CD8-positive, alpha-beta memory T cell (primary cell): Measurements from ENCODE around the gene LYAR. TPM values are rescaled to one million over a fixed set of nuclear protein-coding genes. Genes with fewer than 3 reads are reported as not detected.

Source experiments
- CTCF ChIA-PET: fragments of 350-600 bp; sonication (Branson Sonifier 250); formaldehyde crosslinking; loops from one replicate; lab custom pipeline; 2021; ENCODE audit warnings: antibody characterized with exemption; lab: Charles Lee
- POLR2A ChIA-PET: fragments of 350-600 bp; sonication (Branson Sonifier 250); formaldehyde crosslinking; loops from one replicate; lab custom pipeline; 2021; ENCODE audit warnings: antibody characterized with exemption; lab: Charles Lee
- DNase-seq, 5 donors: peaks; one replicate each; pipeline versions ENCODE4 v3.0.0 to v3.0.0-alpha.2; 2020 to 2022; ENCODE audit warnings: mixed read lengths in 1 of 5
- H3K27ac ChIP-seq: one replicate; pipeline ENCODE4 v1.7.0; 2013; ENCODE audit warnings: low read depth, mild to moderate bottlenecking, low read length, moderate library complexity
- H3K27me3 ChIP-seq: 2 replicates; pipeline ENCODE4 v1.7.0; 2013; ENCODE audit warnings: low read length, mild to moderate bottlenecking; ENCODE audit not compliant: insufficient read depth, poor library complexity, severe bottlenecking
- H3K36me3 ChIP-seq: 2 replicates; pipeline ENCODE4 v1.7.0; 2013; ENCODE audit warnings: mild to moderate bottlenecking, low read length, moderate library complexity; ENCODE audit not compliant: insufficient read depth
- H3K4me1 ChIP-seq: 2 replicates; pipeline ENCODE4 v1.7.0; 2013; ENCODE audit warnings: mild to moderate bottlenecking, low read length, moderate library complexity; ENCODE audit not compliant: insufficient read depth
- H3K4me3 ChIP-seq: 2 replicates; pipeline ENCODE4 v1.7.0; 2013; ENCODE audit warnings: mild to moderate bottlenecking, low read length
- H3K9me3 ChIP-seq: 2 replicates; pipeline ENCODE4 v1.7.0; 2013; ENCODE audit warnings: mild to moderate bottlenecking, low read length
- H3K27ac Mint-ChIP-seq, 8 donors: one replicate each; pipeline ENCODE4 v1.8.0; 2020 to 2021; ENCODE audit warnings: mixed read lengths in 8 of 8, mild to moderate bottlenecking in 6 of 8, inconsistent platforms in 3 of 8, moderate library complexity in 3 of 8
- H3K27me3 Mint-ChIP-seq, 2 donors: one replicate each; pipeline ENCODE4 v1.8.0; 2020 to 2021; ENCODE audit warnings: mixed read lengths in 2 of 2, mild to moderate bottlenecking in 1 of 2, moderate library complexity in 1 of 2
- H3K36me3 Mint-ChIP-seq, 3 donors: one replicate each; pipeline ENCODE4 v1.8.0; 2020 to 2021; ENCODE audit warnings: mixed read lengths in 3 of 3, inconsistent platforms in 1 of 3, mild to moderate bottlenecking in 1 of 3
- H3K4me1 Mint-ChIP-seq, 3 donors: one replicate each; pipeline ENCODE4 v1.8.0; 2020 to 2021; ENCODE audit warnings: mixed read lengths in 3 of 3, inconsistent platforms in 1 of 3, mild to moderate bottlenecking in 1 of 3
- H3K4me3 Mint-ChIP-seq, 7 donors: one replicate each; pipeline ENCODE4 v1.8.0; 2020 to 2021; ENCODE audit warnings: mixed read lengths in 7 of 7, mild to moderate bottlenecking in 6 of 7, moderate library complexity in 4 of 7, inconsistent platforms in 2 of 7
- H3K9me3 Mint-ChIP-seq, 5 donors: one replicate each; pipeline ENCODE4 v1.8.0; 2020 to 2022; ENCODE audit warnings: mixed read lengths in 5 of 5, mild to moderate bottlenecking in 3 of 5, moderate library complexity in 2 of 5, inconsistent platforms in 1 of 5
- polyA plus RNA-seq: library from polyadenylated mRNA; unstranded; fragments of 300-500 nt; fragmentation: Illumina TruSeq; gene quantifications from one replicate; pipeline ENCODE4 v1.2.3, GENCODE V29; 2021
- total RNA-seq, 2 experiments: library from RNA; stranded (reverse); gene quantifications; one replicate each; pipeline ENCODE4 v1.2.3, GENCODE V29; 2021

The LYAR gene
- total and polyA plus RNA-seq, 3 experiments from 2014 or later, result 95.8 to 187 (median 103) TPM

DNA sequence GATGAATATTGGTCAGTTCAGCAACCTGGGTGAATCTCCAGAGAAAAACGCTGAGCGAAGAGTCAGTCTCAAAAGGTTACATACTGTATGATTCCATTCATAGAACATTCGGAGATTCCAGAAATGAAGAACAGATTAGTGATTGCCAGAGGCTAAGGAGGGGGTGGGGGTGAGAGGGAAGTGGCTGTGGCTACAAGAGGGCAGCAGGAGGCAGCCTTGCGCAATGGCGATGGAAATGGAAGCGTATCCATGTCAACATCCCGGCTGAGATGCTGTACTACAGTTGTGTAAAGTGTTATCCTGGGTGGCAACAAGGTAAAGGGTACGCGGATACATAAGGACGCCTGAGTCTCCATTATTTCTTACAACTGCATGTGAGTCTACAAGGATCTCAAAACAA, 18.0 kb downstream of the LYAR start:
- H3K9me3 Mint-ChIP-seq, result no peaks in the 10 kb centered on the region
- peak overlapping the region in 3 of 7 donors; percentile 37 to 78 (median 48) for H3K4me3 Mint-ChIP-seq
- H3K27ac Mint-ChIP-seq, result peak overlapping the region; percentile 61 to 99 (median 96)
- Histone ChIP-seq H3K4me3 (no peak overlapping the region), H3K9me3 (no peaks in the 10 kb centered on the region), H3K27me3 (no peaks in the 10 kb centered on the region), H3K4me1 (peaks cover 21% of the 10 kb centered on the region), H3K36me3 (peaks cover 33% of the 10 kb centered on the region), H3K27ac (no peak overlapping the region)
- POLR2A ChIA-PET, result no interaction called here
- H3K4me1 Mint-ChIP-seq, result peaks cover 61 to 70% (median 68%) of the 10 kb centered on the region in 3 donors
- no peaks in the 10 kb centered on the region for H3K27me3 Mint-ChIP-seq
- CTCF ChIA-PET, result interaction anchor here (1.0 kb wide), 1 partner anchor 12 kb away, joined by 10 read pairs; no protein-coding TSS in a partner anchor
- no peak for DNase-seq
- H3K36me3 Mint-ChIP-seq, result peaks cover 27 to 86% (median 45%) of the 10 kb centered on the region in 3 donors

DNA sequence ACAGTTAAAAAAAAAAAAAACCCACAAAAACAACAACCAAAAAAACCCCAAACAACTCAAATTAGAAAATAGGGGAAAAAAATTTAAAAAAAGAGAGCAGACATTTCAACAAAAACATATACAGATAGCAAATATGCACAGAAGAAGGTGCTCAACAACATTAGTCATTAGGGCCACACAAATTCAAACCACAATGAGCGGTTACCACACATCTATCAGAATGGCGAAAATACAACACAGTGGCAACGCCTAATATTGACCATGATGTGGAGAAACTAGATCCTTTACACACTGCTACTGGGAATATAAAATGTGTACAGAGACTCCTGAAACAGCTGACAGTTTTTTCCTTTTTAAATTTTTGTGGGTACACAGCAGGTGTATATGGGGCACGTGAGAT, 19.4 kb downstream of the LYAR start:
- peaks cover 21% of the 10 kb centered on the region for H3K4me1 ChIP-seq
- peaks cover 75 to 84% (median 82%) of the 10 kb centered on the region in 3 donors for H3K4me1 Mint-ChIP-seq
- H3K9me3 Mint-ChIP-seq, result no peaks in the 10 kb centered on the region
- H3K27ac Mint-ChIP-seq, result peak overlapping the region; percentile 87 to 99 (median 97)
- H3K27me3 ChIP-seq, result no peaks in the 10 kb centered on the region
- no peaks in the 10 kb centered on the region for H3K27me3 Mint-ChIP-seq
- no peaks in the 10 kb centered on the region for H3K9me3 ChIP-seq
- H3K36me3 ChIP-seq, result peaks cover 33% of the 10 kb centered on the region
- CTCF ChIA-PET, result interaction anchor here (0.9 to 3.2 kb wide), 5 partner anchors 11 to 78 kb away, joined by 3 to 35 read pairs (median 4); partner anchors contain the start of gene TMEM128
- H3K36me3 Mint-ChIP-seq, result peaks cover 25 to 84% (median 49%) of the 10 kb centered on the region in 3 donors
- POLR2A ChIA-PET, result interaction anchor here (0.5 to 3.7 kb wide), 5 partner anchors 10 to 33 kb away, joined by 3 to 21 read pairs (median 3); partner anchors contain the start of genes LYAR, TMEM128 and ZBTB49
- DNase-seq, result peak in 1 of 5 donors; percentile 10
- peak overlapping the region; percentile 51 to 95 (median 83) for H3K4me3 Mint-ChIP-seq
- H3K4me3 ChIP-seq, result no peak overlapping the region
- H3K27ac ChIP-seq, result peak overlapping the region; percentile 100

DNA sequence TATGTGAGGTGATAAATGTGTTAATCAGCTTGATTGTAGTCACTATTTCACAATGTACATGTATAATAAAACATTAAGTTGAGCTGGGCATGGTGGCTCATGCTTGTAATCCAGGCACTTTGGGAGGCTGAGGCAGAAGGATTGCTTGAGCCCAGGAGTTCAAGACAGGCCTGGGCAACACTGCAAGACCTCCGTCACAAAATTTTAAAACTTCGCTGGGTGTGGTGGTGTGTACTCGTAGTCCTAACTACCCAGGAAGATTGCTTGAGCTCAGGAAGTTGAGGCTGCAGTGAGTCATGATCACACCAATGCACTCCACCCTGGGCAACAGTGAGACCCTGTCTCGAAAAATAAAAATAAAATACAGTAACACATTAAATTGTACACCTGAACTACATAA, 20.1 kb downstream of the LYAR start:
- peak overlapping the region; percentile 83 to 95 (median 88) for H3K4me3 Mint-ChIP-seq
- Histone ChIP-seq H3K27ac (peak overlapping the region; percentile 100), H3K9me3 (no peaks in the 10 kb centered on the region), H3K27me3 (no peaks in the 10 kb centered on the region), H3K4me1 (peaks cover 25% of the 10 kb centered on the region), H3K36me3 (peaks cover 31% of the 10 kb centered on the region), H3K4me3 (no peak overlapping the region)
- CTCF ChIA-PET, result interaction anchor here (0.9 to 3.2 kb wide), 6 partner anchors 10 to 79 kb away, joined by 3 to 35 read pairs (median 4); partner anchors contain the start of gene TMEM128
- H3K27ac Mint-ChIP-seq, result peak overlapping the region; percentile 87 to 99 (median 97)
- DNase-seq, result peak in 4 of 5 donors; percentile 9 to 80 (median 43)
- POLR2A ChIA-PET, result interaction anchor here (0.6 to 3.7 kb wide), 5 partner anchors 10 to 117 kb away, joined by 3 to 21 read pairs (median 3); partner anchors contain the start of genes LYAR, NSG1, TMEM128 and ZBTB49
- H3K27me3 Mint-ChIP-seq, result no peaks in the 10 kb centered on the region
- H3K9me3 Mint-ChIP-seq, result no peaks in the 10 kb centered on the region
- H3K4me1 Mint-ChIP-seq, result peaks cover 78 to 91% (median 87%) of the 10 kb centered on the region in 3 donors
- peaks cover 25 to 78% (median 51%) of the 10 kb centered on the region in 3 donors for H3K36me3 Mint-ChIP-seq

DNA sequence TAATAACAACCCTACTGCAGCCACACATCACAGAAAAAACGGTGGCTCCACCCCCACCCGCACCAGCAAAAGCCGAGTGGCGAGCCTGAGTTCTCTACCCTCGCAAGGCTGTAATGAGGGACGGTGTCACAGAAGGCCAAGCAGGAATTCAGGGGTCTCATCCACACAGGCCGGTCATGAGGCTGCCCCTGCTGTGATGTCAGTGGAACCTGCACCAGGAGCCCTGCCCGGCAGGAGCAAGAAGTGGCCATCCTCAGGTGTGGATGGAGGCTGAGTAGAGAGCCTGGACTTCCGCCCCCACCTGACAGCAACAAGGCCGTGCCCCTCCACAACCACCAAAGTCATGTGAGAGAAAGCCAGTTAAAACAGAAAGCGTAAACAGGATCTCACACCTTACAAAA, 20.6 kb downstream of the LYAR start:
- H3K27me3 ChIP-seq, result no peaks in the 10 kb centered on the region
- peak overlapping the region; percentile 100 for H3K27ac ChIP-seq
- H3K27ac Mint-ChIP-seq, result peak overlapping the region; percentile 87 to 99 (median 97)
- DNase-seq, result peak; percentile 38 to 84 (median 53)
- peak overlapping the region; percentile 83 to 95 (median 88) for H3K4me3 Mint-ChIP-seq
- no peaks in the 10 kb centered on the region for H3K9me3 Mint-ChIP-seq
- ChIA-PET CTCF (interaction anchor here (1.0 to 3.2 kb wide), 7 partner anchors 10 to 79 kb away, joined by 3 to 35 read pairs (median 6); partner anchors contain the start of genes LYAR, TMEM128 and ZBTB49), POLR2A (interaction anchor here (0.6 to 3.7 kb wide), 5 partner anchors 19 to 161 kb away, joined by 3 to 21 read pairs (median 4); partner anchors contain the start of genes LYAR, NSG1, TMEM128 and ZBTB49)
- H3K4me1 Mint-ChIP-seq, result peaks cover 75 to 90% (median 87%) of the 10 kb centered on the region in 3 donors
- no peaks in the 10 kb centered on the region for H3K9me3 ChIP-seq
- H3K36me3 ChIP-seq, result peaks cover 26% of the 10 kb centered on the region
- no peaks in the 10 kb centered on the region for H3K27me3 Mint-ChIP-seq
- peaks cover 20 to 73% (median 48%) of the 10 kb centered on the region in 3 donors for H3K36me3 Mint-ChIP-seq
- peaks cover 28% of the 10 kb centered on the region for H3K4me1 ChIP-seq
- H3K4me3 ChIP-seq, result peak overlapping the region; percentile 54

DNA sequence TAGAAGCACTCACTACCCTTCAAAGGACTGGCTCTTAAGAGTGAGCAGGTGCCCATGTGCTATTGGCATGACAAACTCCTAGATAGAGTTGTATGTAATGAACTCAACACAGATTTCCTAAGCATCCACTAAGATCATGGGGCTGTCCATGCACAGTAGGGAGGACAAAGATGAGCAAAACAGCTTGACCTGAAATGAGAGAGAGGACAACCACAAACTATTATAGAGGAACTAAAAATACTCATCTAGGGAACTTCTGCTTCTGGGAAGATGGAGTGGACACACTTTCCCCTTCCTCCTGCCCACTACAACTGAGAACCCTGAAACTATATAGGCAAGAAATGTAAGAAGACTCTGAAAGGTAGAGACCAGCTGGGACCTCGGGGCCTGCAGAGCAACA, 21.2 kb downstream of the LYAR start:
- Mint-ChIP-seq H3K4me1 (peaks cover 73 to 87% (median 85%) of the 10 kb centered on the region in 3 donors), H3K27ac (peak overlapping the region; percentile 87 to 99 (median 97)), H3K9me3 (no peaks in the 10 kb centered on the region), H3K36me3 (peaks cover 18 to 67% (median 45%) of the 10 kb centered on the region in 3 donors), H3K27me3 (no peaks in the 10 kb centered on the region), H3K4me3 (peak overlapping the region; percentile 83 to 95 (median 88))
- peaks cover 28% of the 10 kb centered on the region for H3K4me1 ChIP-seq
- peak overlapping the region; percentile 100 for H3K27ac ChIP-seq
- H3K27me3 ChIP-seq, result no peaks in the 10 kb centered on the region
- ChIA-PET CTCF (interaction anchor here (1.0 to 3.2 kb wide), 6 partner anchors 9 to 66 kb away, joined by 3 to 35 read pairs (median 8); partner anchors contain the start of genes LYAR, TMEM128 and ZBTB49), POLR2A (interaction anchor here (0.9 to 3.7 kb wide), 6 partner anchors 8 to 162 kb away, joined by 3 to 21 read pairs (median 6); partner anchors contain the start of genes LYAR, TMEM128 and ZBTB49)
- H3K36me3 ChIP-seq, result peaks cover 24% of the 10 kb centered on the region
- DNase-seq, result no peak
- peak overlapping the region; percentile 54 for H3K4me3 ChIP-seq
- H3K9me3 ChIP-seq, result no peaks in the 10 kb centered on the region

DNA sequence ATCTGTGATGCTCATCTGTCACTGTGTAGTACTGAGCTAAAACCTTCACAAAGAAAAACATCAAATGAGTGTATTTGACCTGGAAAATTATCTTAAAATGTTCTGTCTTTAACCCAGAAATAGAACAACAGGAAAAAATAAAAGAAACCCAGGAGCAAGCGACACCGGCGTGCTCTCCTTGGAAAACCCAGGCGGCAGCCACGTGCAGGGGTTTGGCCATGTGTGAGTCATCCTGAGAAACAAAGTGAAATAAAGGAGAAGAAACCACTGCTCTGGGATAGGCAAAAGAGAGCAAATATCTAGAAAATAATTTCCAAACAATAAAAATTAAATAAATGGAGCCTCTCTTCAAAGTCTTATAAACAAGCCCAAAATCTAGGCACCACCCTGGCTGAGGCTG, 22.0 kb downstream of the LYAR start:
- no peaks in the 10 kb centered on the region for H3K9me3 Mint-ChIP-seq
- peak overlapping the region; percentile 87 to 99 (median 97) for H3K27ac Mint-ChIP-seq
- H3K36me3 ChIP-seq, result peaks cover 16% of the 10 kb centered on the region
- peaks cover 18 to 59% (median 45%) of the 10 kb centered on the region in 3 donors for H3K36me3 Mint-ChIP-seq
- POLR2A ChIA-PET, result interaction anchor here (1.2 to 3.7 kb wide), 4 partner anchors 8 to 163 kb away, joined by 4 to 21 read pairs (median 6); partner anchors contain the start of genes LYAR and ZBTB49
- peaks cover 28% of the 10 kb centered on the region for H3K4me1 ChIP-seq
- no peak for DNase-seq
- H3K27ac ChIP-seq, result peak overlapping the region; percentile 100
- H3K4me1 Mint-ChIP-seq, result peaks cover 75 to 87% (median 87%) of the 10 kb centered on the region in 3 donors
- H3K9me3 ChIP-seq, result no peaks in the 10 kb centered on the region
- no peaks in the 10 kb centered on the region for H3K27me3 Mint-ChIP-seq
- CTCF ChIA-PET, result interaction anchor here (1.0 to 3.2 kb wide), 7 partner anchors 8 to 67 kb away, joined by 3 to 35 read pairs (median 8); partner anchors contain the start of genes LYAR, TMEM128 and ZBTB49
- H3K27me3 ChIP-seq, result no peaks in the 10 kb centered on the region
- peak overlapping the region; percentile 74 to 95 (median 88) for H3K4me3 Mint-ChIP-seq
- no peak overlapping the region for H3K4me3 ChIP-seq

DNA sequence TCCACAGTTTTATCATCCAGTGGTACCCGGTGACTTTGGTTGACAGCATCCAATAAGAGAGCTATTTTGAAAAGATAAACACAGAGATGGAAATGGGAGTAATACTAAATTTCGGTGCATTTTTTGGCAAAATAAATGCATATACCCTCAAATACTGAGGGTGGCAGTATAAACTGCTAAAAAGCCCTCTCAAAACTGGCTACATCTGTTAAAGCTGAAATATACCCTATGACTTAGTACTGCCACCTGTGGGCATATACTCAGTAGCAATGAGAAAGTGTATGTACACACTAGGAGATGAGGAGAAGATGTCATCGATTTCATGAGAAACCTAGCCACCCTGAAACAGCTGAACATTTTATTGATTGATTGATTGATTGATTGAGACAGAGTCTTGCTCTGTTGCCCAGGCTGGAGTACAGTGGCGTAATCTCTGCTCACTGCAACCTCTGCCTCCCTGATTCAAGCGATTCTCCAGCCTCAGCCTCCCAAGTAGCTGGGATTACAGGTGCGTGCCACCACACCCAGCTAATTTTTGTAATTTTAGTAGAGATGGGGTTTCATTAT, 29.7 kb downstream of the LYAR start:
- DNase-seq, result peak in 2 of 5 donors; percentile 53 to 71
- CTCF ChIA-PET, result interaction anchor here (0.8 to 4.2 kb wide), 36 partner anchors 9 to 282 kb away, joined by 3 to 97 read pairs (median 6); partner anchors contain the start of genes LYAR, NSG1, STX18 and TMEM128
- peaks cover 20 to 36% (median 35%) of the 10 kb centered on the region in 3 donors for H3K4me1 Mint-ChIP-seq
- H3K27ac Mint-ChIP-seq, result peak overlapping the region in 7 of 8 donors; percentile 29 to 82 (median 69)
- Histone ChIP-seq H3K4me3 (no peak overlapping the region), H3K36me3 (no peaks in the 10 kb centered on the region), H3K9me3 (no peaks in the 10 kb centered on the region), H3K27ac (no peak overlapping the region), H3K27me3 (no peaks in the 10 kb centered on the region), H3K4me1 (peaks cover 7% of the 10 kb centered on the region)
- peak overlapping the region in 1 of 7 donors; percentile 1 for H3K4me3 Mint-ChIP-seq
- POLR2A ChIA-PET, result interaction anchor here (0.8 to 1.7 kb wide), 6 partner anchors 8 to 125 kb away, joined by 3 to 10 read pairs (median 5); partner anchors contain the start of genes LYAR, TMEM128 and ZBTB49
- H3K36me3 Mint-ChIP-seq, result peaks cover 0 to 11% (median 0%) of the 10 kb centered on the region in 3 donors
- no peaks in the 10 kb centered on the region for H3K27me3 Mint-ChIP-seq
- H3K9me3 Mint-ChIP-seq, result no peaks in the 10 kb centered on the region
